ENCODE measurements around the gene SMARCAD1.
"Not testable (repeated sequence)": the region's sequence is repeated elsewhere in the genome, so short reads cannot be mapped to it uniquely, and the experiment has no call there.

SMARCAD1 gene

GRCh38 chr4:94336303-94336702, 128.6 kb downstream of the SMARCAD1 start:
- no peak overlapping the region for H3K27ac ChIP-seq (ENCODE audit: extremely low read depth, low read depth, low read length)
- ChIA-PET CTCF (no interaction called here), POLR2A (no interaction called here)
- H3K4me1 ChIP-seq (ENCODE audit: control insufficient read depth, insufficient read depth, low read length): no peaks in the 10 kb centered on the region
- H3K36me3 ChIP-seq (ENCODE audit: control insufficient read depth in 2 of 2, insufficient read depth in 1 of 2, low read length in 2 of 2): no peaks in the 10 kb centered on the region
- no peak overlapping the region for H3K4me3 ChIP-seq (ENCODE audit: low read depth, low read length)
- no peaks in the 10 kb centered on the region for H3K9me3 ChIP-seq (ENCODE audit: control insufficient read depth, insufficient read depth, low read depth, low read length)
- no peak for TF ChIP-seq ZNF513 (tag by site-specific recombination; IDR thresholded peaks at IDR 0.05)
- no peak for TF ChIP-seq ZNF221 (tag by site-specific recombination; IDR thresholded peaks at IDR 0.05; ENCODE audit: borderline replicate concordance)
- no peak for TF ChIP-seq KLF1 (tag by site-specific recombination; IDR thresholded peaks at IDR 0.05)
- no peak for TF ChIP-seq TSHZ1 (tag by site-specific recombination; IDR thresholded peaks at IDR 0.05; ENCODE audit: borderline replicate concordance)
- no peak for TF ChIP-seq ZNF433 (tag by site-specific recombination; IDR thresholded peaks at IDR 0.05; ENCODE audit: low read depth)
- no peak for TF ChIP-seq ZNF768 (tag by site-specific recombination; IDR thresholded peaks at IDR 0.05)

GRCh38 chr4:94336791-94337190, 129.1 kb downstream of the SMARCAD1 start:
- H3K9me3 ChIP-seq (ENCODE audit: control insufficient read depth, insufficient read depth, low read depth, low read length); CTCF ChIA-PET; H3K36me3 ChIP-seq (ENCODE audit: control insufficient read depth in 2 of 2, insufficient read depth in 1 of 2, low read length in 2 of 2); H3K4me3 ChIP-seq (ENCODE audit: low read depth, low read length); POLR2A ChIA-PET; H3K27ac ChIP-seq (ENCODE audit: extremely low read depth, low read depth, low read length); H3K4me1 ChIP-seq (ENCODE audit: control insufficient read depth, insufficient read depth, low read length): not testable (repeated sequence)

- Histone ChIP-seq H3K27ac (ENCODE audit: extremely low read depth, low read depth, low read length) (no peak overlapping the region), H3K9me3 (ENCODE audit: control insufficient read depth, insufficient read depth, low read depth, low read length) (no peaks in the 10 kb centered on the region), H3K4me1 (ENCODE audit: control insufficient read depth, insufficient read depth, low read length) (no peaks in the 10 kb centered on the region), H3K4me3 (ENCODE audit: low read depth, low read length) (no peak overlapping the region), H3K36me3 (ENCODE audit: control insufficient read depth in 2 of 2, insufficient read depth in 1 of 2, low read length in 2 of 2) (no peaks in the 10 kb centered on the region)
- TF ChIP-seq ZNF202 (tag by site-specific recombination; IDR thresholded peaks at IDR 0.05; ENCODE audit: borderline replicate concordance) (no peak), ZBTB6 (tag by site-specific recombination; IDR thresholded peaks at IDR 0.05) (no peak), ZNF433 (tag by site-specific recombination; IDR thresholded peaks at IDR 0.05; ENCODE audit: low read depth) (no peak), KLF1 (tag by site-specific recombination; IDR thresholded peaks at IDR 0.05) (no peak), ZSCAN4 (tag by site-specific recombination; IDR thresholded peaks at IDR 0.05) (no peak), ZNF274 (IDR thresholded peaks at IDR 0.05; ENCODE audit: low read length) (no peak), ZNF274 (tag by site-specific recombination; IDR thresholded peaks at IDR 0.05; ENCODE audit: borderline replicate concordance) (no peak), ZSCAN18 (tag by site-specific recombination; IDR thresholded peaks at IDR 0.05) (no peak), TRIM28 (IDR thresholded peaks at IDR 0.05; ENCODE audit: borderline replicate concordance, low read length) (no peak), ZBTB8A (tag by site-specific recombination; IDR thresholded peaks at IDR 0.05) (no peak), EGR2 (tag by site-specific recombination; IDR thresholded peaks at IDR 0.05; ENCODE audit: low read depth) (no peak)
- ChIA-PET POLR2A (no interaction called here), CTCF (no interaction called here)
Measured at GRCh38 chr4:94338681-94339351, 131.2 kb downstream of the SMARCAD1 start.
